A549 (cell line): Measurements from ENCODE around the gene XPNPEP1.

Experiments
- CHD2 ChIP-seq: fragments of 150-350 bp; IDR thresholded peaks from 2 replicates; pipeline ENCODE4 v1.6.1; 2014; ENCODE audit warnings: low read length; ENCODE audit not compliant: partially characterized antibody
- EP300 ChIP-seq, 2 experiments: fragments of >200 bp; sonication (Bioruptor Twin); formaldehyde crosslinking; IDR thresholded peaks; 2 replicates in 1 of 2; 3 replicates in 1 of 2; pipeline ENCODE4 v1.6.1; 2016 to 2017
- GATA3 ChIP-seq: IDR thresholded peaks from 2 replicates; pipeline ENCODE4 v1.6.1; 2012; ENCODE audit warnings: borderline replicate concordance
- HOXA7 ChIP-seq: fragments of 250-450 bp; sonication (Bioruptor Pico); IDR thresholded peaks from 2 replicates; pipeline ENCODE4 v1.5.0; 2020; ENCODE audit warnings: mild to moderate bottlenecking, moderate library complexity
- MYC ChIP-seq: IDR thresholded peaks from 2 replicates; pipeline ENCODE4 v1.6.1; 2012; ENCODE audit warnings: mild to moderate bottlenecking, inconsistent platforms, low read length, improper control_type of control experiment, borderline replicate concordance
- PHF8 ChIP-seq: fragments of 200-600 bp; sonication (generic); IDR thresholded peaks from 2 replicates; pipeline ENCODE4 v1.6.1; 2016; ENCODE audit warnings: low read depth, mild to moderate bottlenecking, antibody characterized with exemption, moderate library complexity, borderline replicate concordance
- POLR2A ChIP-seq: IDR thresholded peaks from 2 replicates; pipeline ENCODE4 v1.6.1; 2012; ENCODE audit warnings: mild to moderate bottlenecking, low read length
- RFX5 ChIP-seq: fragments of 450-650 bp; IDR thresholded peaks from 2 replicates; pipeline ENCODE4 v1.7.1; 2014; ENCODE audit warnings: antibody characterized with exemption, mild to moderate bottlenecking, moderate library complexity
- SREBF2 ChIP-seq: fragments of 450-650 bp; IDR thresholded peaks from 2 replicates; pipeline ENCODE4 v1.6.1; 2014; ENCODE audit warnings: mild to moderate bottlenecking, moderate library complexity
- ZFP36 ChIP-seq: fragments of 450-650 bp; IDR thresholded peaks from 2 replicates; pipeline ENCODE4 v1.6.1; 2014; ENCODE audit warnings: borderline replicate concordance; ENCODE audit not compliant: partially characterized antibody
- ZSCAN20 ChIP-seq: fragments of 250-450 bp; sonication (Bioruptor Pico); IDR thresholded peaks from 2 replicates; pipeline ENCODE4 v1.8.0; 2022; ENCODE audit warnings: mild to moderate bottlenecking, moderate library complexity
- TF ChIP-seq, protein P1 (sequence below): fragments of >200 bp; sonication (Bioruptor Twin); formaldehyde crosslinking; IDR thresholded peaks from 3 replicates; pipeline ENCODE4 v1.5.1; 2016
- TF ChIP-seq, protein P2 (sequence below): IDR thresholded peaks from 2 replicates; pipeline ENCODE4 v1.6.1; 2012

DNA sequence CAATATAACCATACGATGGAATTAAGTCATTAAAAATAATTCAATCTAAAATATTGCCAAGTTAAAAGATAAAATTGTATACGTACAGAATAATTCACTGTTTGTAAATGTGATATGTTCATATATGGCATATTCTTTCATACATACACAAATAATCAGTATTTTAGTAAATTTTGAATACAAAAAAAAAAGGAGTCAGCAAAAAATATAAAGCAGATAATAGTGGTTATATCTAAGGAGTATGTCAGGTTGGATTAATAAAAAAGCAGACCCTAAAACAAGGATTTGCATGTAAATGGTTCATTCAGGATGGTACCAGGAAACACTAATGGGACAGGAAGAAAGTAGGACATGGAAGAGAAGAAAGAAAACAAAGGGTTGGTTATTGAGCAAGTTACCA is 59.5 kb downstream of the XPNPEP1 start:
- TF ChIP-seq, protein P1, sequence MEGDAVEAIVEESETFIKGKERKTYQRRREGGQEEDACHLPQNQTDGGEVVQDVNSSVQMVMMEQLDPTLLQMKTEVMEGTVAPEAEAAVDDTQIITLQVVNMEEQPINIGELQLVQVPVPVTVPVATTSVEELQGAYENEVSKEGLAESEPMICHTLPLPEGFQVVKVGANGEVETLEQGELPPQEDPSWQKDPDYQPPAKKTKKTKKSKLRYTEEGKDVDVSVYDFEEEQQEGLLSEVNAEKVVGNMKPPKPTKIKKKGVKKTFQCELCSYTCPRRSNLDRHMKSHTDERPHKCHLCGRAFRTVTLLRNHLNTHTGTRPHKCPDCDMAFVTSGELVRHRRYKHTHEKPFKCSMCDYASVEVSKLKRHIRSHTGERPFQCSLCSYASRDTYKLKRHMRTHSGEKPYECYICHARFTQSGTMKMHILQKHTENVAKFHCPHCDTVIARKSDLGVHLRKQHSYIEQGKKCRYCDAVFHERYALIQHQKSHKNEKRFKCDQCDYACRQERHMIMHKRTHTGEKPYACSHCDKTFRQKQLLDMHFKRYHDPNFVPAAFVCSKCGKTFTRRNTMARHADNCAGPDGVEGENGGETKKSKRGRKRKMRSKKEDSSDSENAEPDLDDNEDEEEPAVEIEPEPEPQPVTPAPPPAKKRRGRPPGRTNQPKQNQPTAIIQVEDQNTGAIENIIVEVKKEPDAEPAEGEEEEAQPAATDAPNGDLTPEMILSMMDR: no peak
- TF ChIP-seq CHD2 (no peak), SREBF2 (no peak), RFX5 (no peak), ZSCAN20 (CRISPR knock-in tag) (no peak), ZFP36 (no peak), PHF8 (no peak), MYC (no peak), EP300 (IDR thresholded peaks at IDR 0.05) (no peak), GATA3 (no peak), POLR2A (no peak), HOXA7 (CRISPR knock-in tag) (no peak)
- TF ChIP-seq, protein P2, sequence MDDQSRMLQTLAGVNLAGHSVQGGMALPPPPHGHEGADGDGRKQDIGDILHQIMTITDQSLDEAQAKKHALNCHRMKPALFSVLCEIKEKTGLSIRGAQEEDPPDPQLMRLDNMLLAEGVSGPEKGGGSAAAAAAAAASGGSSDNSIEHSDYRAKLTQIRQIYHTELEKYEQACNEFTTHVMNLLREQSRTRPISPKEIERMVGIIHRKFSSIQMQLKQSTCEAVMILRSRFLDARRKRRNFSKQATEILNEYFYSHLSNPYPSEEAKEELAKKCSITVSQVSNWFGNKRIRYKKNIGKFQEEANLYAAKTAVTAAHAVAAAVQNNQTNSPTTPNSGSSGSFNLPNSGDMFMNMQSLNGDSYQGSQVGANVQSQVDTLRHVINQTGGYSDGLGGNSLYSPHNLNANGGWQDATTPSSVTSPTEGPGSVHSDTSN: no peak
